HG02642 (cell line): ENCODE data around the gene EHD1.

Experiments used
- ATAC-seq: cut with Tn5 transposase; IDR thresholded peaks from one replicate; pipeline ENCODE4 v1.9.1; 2021; ENCODE audit warnings: mild to moderate bottlenecking; ENCODE audit not compliant: unreplicated experiment, poor library complexity

EHD1 gene

DNA sequence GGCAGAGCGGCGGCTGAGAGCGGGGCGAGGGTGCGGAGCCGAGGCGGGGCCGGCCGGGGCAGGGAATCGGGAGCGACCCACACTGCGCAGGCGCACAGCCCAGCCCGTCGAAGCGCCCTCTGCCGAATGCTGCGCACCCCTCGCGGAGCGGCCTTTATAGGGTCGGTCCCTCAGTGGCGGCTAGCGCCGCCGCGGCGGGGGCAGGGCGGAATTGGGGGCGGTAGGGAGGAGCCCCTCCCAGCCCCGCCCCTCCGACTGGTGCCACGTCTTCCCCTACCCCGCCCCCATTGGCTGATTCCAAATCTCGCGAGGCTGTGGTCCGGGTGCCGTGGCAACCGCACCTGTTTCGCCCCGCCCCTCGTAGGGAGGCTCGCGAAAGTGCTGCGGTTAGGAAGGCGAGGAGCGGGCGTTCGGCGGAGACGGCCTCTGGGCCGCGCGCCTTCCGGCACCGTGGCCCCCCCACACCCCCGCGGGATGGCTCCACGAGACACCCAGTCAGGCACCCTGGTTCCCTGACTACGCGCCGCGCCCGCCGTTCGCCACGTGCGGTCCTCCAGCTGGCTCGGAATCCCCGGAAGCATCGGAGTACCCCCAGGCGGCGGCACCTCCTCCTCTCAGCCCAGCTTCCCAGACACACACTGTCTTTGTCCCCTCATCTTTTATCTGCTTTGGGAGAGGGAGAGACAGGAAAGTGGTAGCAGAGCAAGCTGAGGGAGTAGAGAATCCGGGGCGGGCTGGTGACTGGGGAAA lies at the start of gene EHD1:
Gene EHD1, minus strand, starts transcription at position 128 of the 750 bp plus-strand sequence. CDS start 157 bp downstream, outside the sequence.
- ATAC-seq, result peak; percentile 80

DNA sequence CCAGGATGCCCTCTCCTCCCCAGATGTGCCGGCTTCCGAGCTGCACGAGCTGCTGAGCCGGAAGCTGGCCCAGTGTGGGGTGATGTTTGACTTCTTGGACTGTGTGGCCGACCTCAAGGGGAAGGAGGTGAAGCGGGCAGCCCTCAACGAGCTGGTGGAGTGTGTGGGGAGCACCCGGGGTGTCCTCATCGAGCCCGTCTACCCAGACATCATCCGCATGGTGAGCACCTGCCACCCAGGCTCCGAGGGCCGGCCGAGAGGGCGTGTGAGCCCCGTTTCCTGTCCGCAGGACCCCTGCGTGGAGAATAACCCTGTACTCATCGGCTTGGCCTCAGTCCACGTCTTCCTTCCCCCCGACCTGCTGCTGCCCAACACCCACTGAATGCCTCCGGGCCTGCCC lies 48.3 kb upstream of the EHD1 start:
- no peak for ATAC-seq

GRCh38 chr11:64925536-64926436 lies 47.4 kb upstream of the EHD1 start:
- ATAC-seq, result no peak

- no peak for ATAC-seq
Observed at GRCh38 chr11:64924910-64925284, 46.5 kb upstream of the EHD1 start.

GRCh38 chr11:64923944-64924909 lies 45.8 kb upstream of the EHD1 start, which contains the start of gene PPP2R5B:
TSS of gene PPP2R5B (plus strand) at chr11:64924689. CDS start at chr11:64925735, 1,046 bp downstream.
- ATAC-seq, result peak; percentile 84

DNA sequence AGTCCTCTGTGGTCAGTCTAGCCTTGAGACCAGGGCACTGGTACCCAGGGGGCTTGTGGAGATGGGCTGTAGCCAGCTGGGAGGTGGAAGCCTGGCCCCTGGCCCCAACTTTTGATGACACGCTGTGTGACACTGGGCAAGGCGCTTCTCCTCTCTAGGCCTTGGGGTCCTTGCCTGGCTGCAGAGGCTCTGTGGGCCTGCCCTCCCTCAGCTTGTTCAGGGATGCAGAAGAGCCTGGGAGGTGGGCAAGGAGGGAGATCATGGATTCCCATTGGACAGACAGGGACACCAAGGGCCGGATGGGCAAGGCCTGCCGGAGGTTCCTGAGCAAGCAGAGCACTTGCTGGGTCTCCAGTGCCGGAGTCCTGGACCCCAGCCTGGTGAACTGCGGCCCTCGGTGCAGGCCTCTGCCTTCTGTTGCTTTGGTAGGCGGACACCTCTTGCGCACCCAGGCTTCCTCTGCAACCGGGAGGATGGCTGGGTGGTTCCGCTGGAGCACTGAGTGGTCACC lies 44.8 kb upstream of the EHD1 start:
- ATAC-seq, result no peak

- ATAC-seq, result no peak
Observed at GRCh38 chr11:64921384-64921783, 43.0 kb upstream of the EHD1 start.

GRCh38 chr11:64920124-64920523 lies 41.7 kb upstream of the EHD1 start:
- ATAC-seq, result no peak

GRCh38 chr11:64919627-64920026 lies 41.2 kb upstream of the EHD1 start:
- no peak for ATAC-seq

GRCh38 chr11:64918017-64918416 lies 39.6 kb upstream of the EHD1 start:
- ATAC-seq, result no peak

DNA sequence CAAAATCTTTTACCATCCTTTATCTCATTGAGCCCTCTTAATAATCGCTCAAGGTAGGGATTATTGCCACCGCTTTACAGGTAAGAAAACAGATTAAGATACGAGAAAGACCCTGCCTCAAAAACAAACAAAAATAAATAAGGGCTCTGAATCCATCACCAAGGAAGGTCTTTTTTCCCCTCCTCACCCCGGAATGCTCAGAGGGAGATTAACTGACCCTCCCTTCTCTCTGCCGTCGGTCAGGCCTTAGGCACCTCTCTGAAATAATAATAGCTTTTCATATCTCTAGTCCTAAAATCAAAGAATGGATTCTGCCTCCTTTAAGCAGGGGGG lies 39.2 kb upstream of the EHD1 start:
- ATAC-seq, result no peak

- ATAC-seq, result peak; percentile 93
Observed at GRCh38 chr11:64916775-64917662, 38.6 kb upstream of the EHD1 start, which contains the start of gene ATG2A. TSS of gene ATG2A (minus strand) at chr11:64917209. CDS start at chr11:64917135, 74 bp downstream.

GRCh38 chr11:64916040-64916774 lies 37.8 kb upstream of the EHD1 start:
- peak; percentile 17 for ATAC-seq

GRCh38 chr11:64915376-64915887 lies 37.0 kb upstream of the EHD1 start:
- no peak for ATAC-seq

- no peak for ATAC-seq
Observed at GRCh38 chr11:64914123-64914522, 35.7 kb upstream of the EHD1 start.

DNA sequence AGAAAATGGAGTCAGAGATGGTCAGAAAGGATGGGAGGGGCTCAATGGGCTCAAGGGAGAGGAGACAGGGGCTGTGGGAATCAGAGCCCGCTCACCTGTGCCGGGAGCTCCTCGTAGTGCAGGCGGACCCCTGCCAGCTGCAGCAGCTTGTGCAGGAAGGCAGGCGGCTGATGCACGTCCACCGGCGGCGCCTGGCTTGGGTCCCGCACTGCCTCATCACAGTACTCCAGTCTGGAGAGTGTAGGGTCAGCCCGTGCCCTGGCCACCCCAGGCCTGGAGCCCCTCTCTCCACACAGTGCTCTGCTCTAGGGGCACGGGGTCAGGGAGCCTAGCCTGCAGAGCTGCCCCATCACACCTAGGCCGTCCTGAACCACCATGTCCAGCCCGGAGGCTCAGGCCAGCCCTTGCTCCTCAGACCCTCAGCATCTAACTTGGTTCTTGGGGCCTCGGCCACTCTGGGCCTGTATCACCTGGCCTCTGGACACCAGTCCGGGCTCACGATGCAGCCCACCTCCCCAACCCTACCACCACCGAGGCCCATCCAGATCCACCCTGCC lies 34.8 kb upstream of the EHD1 start:
- no peak for ATAC-seq

DNA sequence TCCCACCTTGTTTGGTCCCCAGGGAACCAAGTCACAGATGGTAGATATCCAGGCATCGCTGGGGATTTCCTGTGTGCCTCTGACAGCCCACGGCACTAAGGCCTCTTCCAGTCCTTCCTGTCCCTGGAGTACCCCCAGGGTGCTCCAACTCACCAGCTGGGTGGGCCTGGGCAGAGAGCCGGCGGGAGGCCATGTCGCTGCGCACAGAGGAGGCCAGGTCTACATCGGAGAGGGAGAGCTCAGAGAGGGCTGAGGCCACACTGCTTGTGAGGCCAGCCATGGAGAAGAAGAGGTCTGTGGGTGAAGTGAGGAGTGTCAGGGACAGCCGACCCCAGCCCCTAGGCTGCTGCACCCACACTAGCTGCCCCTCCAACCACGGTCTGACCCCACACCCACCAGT lies 33.3 kb upstream of the EHD1 start:
- ATAC-seq, result no peak

DNA sequence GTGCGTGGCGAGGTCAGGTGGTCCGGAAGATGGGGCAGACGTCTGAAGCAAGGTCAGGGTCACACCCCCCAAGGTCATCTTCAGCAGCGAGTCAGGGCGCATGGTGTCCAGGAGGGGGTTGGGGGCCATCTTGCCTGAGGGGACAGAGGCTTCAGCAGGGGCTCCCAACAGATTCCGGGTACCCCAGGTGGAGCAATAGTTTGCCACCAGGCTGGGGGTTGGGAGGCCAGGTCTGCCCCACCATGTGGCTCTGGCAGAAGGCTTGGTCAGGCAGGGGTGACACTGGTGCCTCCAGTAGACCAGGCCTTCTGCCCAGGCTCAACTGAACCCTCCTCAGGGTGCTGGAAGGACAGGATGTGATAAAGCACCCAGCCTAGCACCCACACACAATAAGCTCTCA lies 32.7 kb upstream of the EHD1 start:
- ATAC-seq, result no peak
